ENCODE results near the gene GALNT5. TPM values are rescaled to one million over a fixed set of nuclear protein-coding genes. Genes with fewer than 3 reads are reported as not detected.
A peak's percentile ranks its signal among the peaks of the same experiment; 100 is the strongest.

Gene GALNT5
- total RNA-seq, 1 experiment from 2014 or later: 0.02 TPM

DNA sequence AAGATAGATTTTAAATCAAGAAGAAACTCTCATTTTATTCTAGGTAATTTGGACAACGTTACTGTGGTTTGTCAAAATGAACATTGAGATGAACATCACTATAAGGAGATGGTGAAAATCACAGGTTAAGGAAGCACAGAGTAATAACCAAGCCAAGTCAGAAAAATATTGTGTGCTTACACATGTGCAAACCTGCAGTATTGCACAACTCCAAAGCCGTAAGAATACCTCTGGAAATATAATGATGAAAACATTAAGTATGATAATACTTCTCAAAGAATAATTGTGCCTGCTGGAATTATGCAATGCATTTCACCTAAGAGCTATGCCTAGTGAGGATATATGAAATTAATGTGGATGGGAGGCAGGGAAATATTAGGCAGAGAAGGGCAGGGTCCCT is 21.1 kb upstream of the GALNT5 start:
- H3K4me1 ChIP-seq: 0 out of 2 replicates have a peak, but pooled peaks cover 3% of the 10 kb centered on the region
- H3K27ac ChIP-seq: no peak overlapping the region
- H3K27me3 ChIP-seq: no peaks in the 10 kb centered on the region
- no peak for DNase-seq
- H3K36me3 ChIP-seq: no peaks in the 10 kb centered on the region
- no peaks in the 10 kb centered on the region for H3K9me3 ChIP-seq (replicated peaks)
- H3K4me3 ChIP-seq: no peak overlapping the region

DNA sequence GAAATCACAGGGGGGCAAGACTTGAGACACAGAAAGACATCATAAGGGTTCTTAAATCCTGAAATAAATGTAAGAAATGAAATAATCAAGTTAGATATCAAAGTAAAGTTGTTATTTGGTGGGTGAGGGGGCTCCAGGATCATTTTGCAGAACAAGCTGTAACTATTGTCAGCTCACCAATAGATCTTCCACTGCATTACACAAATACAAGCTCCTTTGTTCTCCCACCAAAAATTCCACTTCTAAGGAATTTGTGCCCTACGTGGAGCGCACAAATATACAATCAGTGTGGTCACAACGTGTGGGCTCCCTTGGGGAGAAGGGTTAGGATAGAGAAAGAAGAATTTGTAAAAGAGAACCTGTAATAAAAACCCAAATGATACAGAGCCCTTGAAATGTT is 19.2 kb upstream of the GALNT5 start:
- H3K36me3 ChIP-seq: no peaks in the 10 kb centered on the region
- no peaks in the 10 kb centered on the region for H3K27me3 ChIP-seq
- no peak overlapping the region for H3K4me3 ChIP-seq
- no peak for DNase-seq
- 0 out of 2 replicates have a peak, but pooled peaks cover 3% of the 10 kb centered on the region for H3K4me1 ChIP-seq
- H3K27ac ChIP-seq: no peak overlapping the region
- H3K9me3 ChIP-seq (replicated peaks): no peaks in the 10 kb centered on the region

DNA sequence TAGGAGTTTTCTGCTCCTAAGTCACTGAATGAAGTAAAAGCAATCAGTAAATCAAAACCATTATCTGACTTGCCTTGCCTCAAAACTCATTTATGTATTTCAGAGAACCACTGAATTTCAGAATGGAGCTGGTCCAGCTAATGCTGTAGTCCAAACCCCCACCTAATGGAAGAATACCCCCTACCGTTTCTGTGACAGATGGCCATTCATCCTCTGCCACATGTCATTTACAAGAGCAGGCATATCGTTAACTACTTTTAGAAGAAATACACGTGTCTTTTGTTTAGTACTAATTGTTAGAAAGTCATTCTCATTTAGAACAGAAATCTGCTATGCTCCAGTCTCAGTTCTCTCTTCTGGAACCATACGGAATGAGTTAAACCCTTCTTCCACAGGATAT is 12.8 kb upstream of the GALNT5 start:
- no peaks in the 10 kb centered on the region; the same call in 1 of the 2 replicates for H3K4me1 ChIP-seq
- H3K9me3 ChIP-seq (replicated peaks): no peaks in the 10 kb centered on the region
- H3K27ac ChIP-seq: no peak overlapping the region
- no peak for DNase-seq
- H3K36me3 ChIP-seq: no peaks in the 10 kb centered on the region
- H3K27me3 ChIP-seq: no peaks in the 10 kb centered on the region
- H3K4me3 ChIP-seq: no peak overlapping the region

- no peak overlapping the region for H3K27ac ChIP-seq
- H3K36me3 ChIP-seq: no peaks in the 10 kb centered on the region
- no peak overlapping the region for H3K4me3 ChIP-seq
- H3K4me1 ChIP-seq: no peaks in the 10 kb centered on the region; the same call in 1 of the 2 replicates
- no peaks in the 10 kb centered on the region for H3K27me3 ChIP-seq
- DNase-seq: no peak
- H3K9me3 ChIP-seq (replicated peaks): no peaks in the 10 kb centered on the region
These were observed 12.2 kb upstream of the GALNT5 start for GRCh38 chr2:157245144-157245840.

GRCh38 chr2:157245846-157246764 is 11.4 kb upstream of the GALNT5 start:
- Histone ChIP-seq H3K4me1 (no peaks in the 10 kb centered on the region; the same call in 1 of the 2 replicates), H3K9me3 (replicated peaks) (no peaks in the 10 kb centered on the region), H3K27me3 (no peaks in the 10 kb centered on the region), H3K36me3 (no peaks in the 10 kb centered on the region), H3K27ac (no peak overlapping the region; the same call in 1 of the 2 replicates), H3K4me3 (no peak overlapping the region)
- DNase-seq: no peak

- no peak for DNase-seq
- Histone ChIP-seq H3K27ac (peak overlapping the region; percentile 19; the same call in 1 of the 2 replicates), H3K36me3 (no peaks in the 10 kb centered on the region), H3K4me1 (no peaks in the 10 kb centered on the region; the same call in 1 of the 2 replicates), H3K9me3 (replicated peaks) (no peaks in the 10 kb centered on the region), H3K4me3 (no peak overlapping the region), H3K27me3 (no peaks in the 10 kb centered on the region)
These were observed 10.6 kb upstream of the GALNT5 start for GRCh38 chr2:157246765-157247407.

DNA sequence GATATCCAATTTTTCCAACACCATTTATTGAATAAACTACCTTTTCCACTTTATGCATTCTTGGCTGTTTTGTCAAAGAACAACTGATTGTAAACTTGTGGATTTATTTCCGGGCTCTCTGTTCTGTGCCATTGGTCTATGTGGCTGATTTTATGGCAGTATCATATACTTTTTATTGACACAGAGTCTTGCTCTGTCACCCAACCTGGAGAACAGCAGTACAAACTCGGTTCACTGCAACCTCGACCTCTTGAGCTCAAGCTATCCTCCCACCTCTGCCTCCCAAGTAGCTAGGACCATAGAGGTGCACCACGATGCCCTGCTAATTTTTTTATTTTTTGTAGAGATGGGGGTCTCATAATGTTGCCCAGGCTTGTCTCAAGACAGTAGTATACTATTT is 6.7 kb upstream of the GALNT5 start:
- Histone ChIP-seq H3K27me3 (no peaks in the 10 kb centered on the region), H3K4me1 (no peaks in the 10 kb centered on the region; the same call in 1 of the 2 replicates), H3K36me3 (no peaks in the 10 kb centered on the region), H3K4me3 (no peak overlapping the region), H3K27ac (no peak overlapping the region), H3K9me3 (replicated peaks) (no peaks in the 10 kb centered on the region; the same call in 1 of the 2 replicates)
- no peak for DNase-seq

DNA sequence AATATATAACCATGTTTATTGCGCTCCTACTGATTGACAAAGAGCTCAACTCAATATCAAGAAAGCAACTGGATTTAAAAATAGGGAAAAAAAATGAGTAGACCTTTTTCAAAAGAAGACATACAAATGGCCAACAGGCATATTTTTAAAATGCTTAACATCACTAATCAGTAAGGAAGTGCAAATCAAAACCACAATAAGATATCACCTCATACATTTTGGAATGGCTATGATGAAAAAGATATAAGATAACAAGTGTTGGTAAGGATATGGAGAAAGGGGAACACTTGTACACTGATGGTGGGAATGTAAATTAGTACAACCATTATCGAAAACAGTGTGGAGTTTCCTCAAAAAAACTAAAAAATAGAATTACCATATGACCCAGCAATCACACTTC is 5.6 kb upstream of the GALNT5 start:
- Histone ChIP-seq H3K9me3 (replicated peaks) (no peaks in the 10 kb centered on the region; the same call in 1 of the 2 replicates), H3K4me1 (peaks cover under 1% of the 10 kb centered on the region; the same call in 1 of the 2 replicates), H3K27me3 (no peaks in the 10 kb centered on the region), H3K4me3 (no peak overlapping the region), H3K27ac (no peak overlapping the region), H3K36me3 (no peaks in the 10 kb centered on the region)
- DNase-seq: no peak

GRCh38 chr2:157252529-157252928 is 5.0 kb upstream of the GALNT5 start:
- Histone ChIP-seq H3K4me1 (0 out of 2 replicates have a peak, but pooled peaks cover 4% of the 10 kb centered on the region), H3K27ac (no peak overlapping the region)

DNA sequence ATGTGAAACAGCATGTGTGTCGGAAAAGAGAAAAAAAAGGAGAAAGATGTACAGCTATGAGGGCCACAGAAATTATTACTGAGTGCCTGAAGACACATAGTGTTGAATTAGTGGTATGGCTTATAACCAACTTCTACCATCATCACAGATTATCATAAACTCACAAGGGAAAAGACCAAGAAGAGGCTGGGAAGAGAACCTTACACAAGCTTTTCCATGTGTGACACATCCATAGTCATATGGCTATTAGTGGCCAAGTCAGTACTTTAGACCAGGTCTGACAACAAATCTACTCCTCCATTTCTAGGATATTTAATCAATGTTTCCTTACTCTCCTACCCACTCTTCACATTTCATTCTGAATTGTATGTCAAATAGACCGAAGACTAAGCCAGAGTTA is 3.5 kb upstream of the GALNT5 start:
- DNase-seq: no peak
- Histone ChIP-seq H3K36me3 (no peaks in the 10 kb centered on the region), H3K4me3 (no peak overlapping the region), H3K27me3 (no peaks in the 10 kb centered on the region), H3K4me1 (0 out of 2 replicates have a peak, but pooled peaks cover 4% of the 10 kb centered on the region), H3K9me3 (replicated peaks) (no peaks in the 10 kb centered on the region; the same call in 1 of the 2 replicates), H3K27ac (no peak overlapping the region)

More at GRCh38 chr2:157252529-157252928, 5.0 kb upstream of the GALNT5 start:
- H3K27me3 ChIP-seq: no peaks in the 10 kb centered on the region
- DNase-seq: no peak
- H3K36me3 ChIP-seq: no peaks in the 10 kb centered on the region
- H3K4me3 ChIP-seq: no peak overlapping the region
- no peaks in the 10 kb centered on the region; the same call in 1 of the 2 replicates for H3K9me3 ChIP-seq (replicated peaks)

GRCh38 chr2:157255746-157256145 is 1.8 kb upstream of the GALNT5 start:
- H3K27me3 ChIP-seq: no peaks in the 10 kb centered on the region
- no peak for DNase-seq
- no peak overlapping the region for H3K4me3 ChIP-seq
- no peaks in the 10 kb centered on the region; the same call in 1 of the 2 replicates for H3K9me3 ChIP-seq (replicated peaks)
- no peak overlapping the region for H3K27ac ChIP-seq
- 0 out of 2 replicates have a peak, but pooled peaks cover 4% of the 10 kb centered on the region for H3K4me1 ChIP-seq
- no peaks in the 10 kb centered on the region for H3K36me3 ChIP-seq

DNA sequence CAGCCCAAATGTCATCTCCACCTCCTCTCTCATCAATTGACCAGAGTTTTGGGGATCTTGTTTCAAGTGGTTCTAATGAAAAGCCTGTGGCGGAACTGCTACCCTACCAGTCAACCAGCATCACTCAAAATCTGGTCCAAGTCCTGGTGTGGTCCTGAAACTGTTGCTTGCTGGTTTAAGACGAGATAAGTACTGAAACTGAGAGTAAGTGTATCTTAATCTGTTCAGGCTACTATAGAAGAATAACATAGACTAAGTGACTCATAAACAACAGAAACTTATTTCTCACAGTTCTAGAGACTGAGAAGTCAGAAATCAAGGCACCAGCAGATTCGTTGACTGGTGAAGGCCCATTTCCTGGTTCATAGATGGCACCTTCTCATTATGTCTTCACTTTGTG is 879 bp upstream of the GALNT5 start:
- no peak overlapping the region for H3K27ac ChIP-seq
- no peaks in the 10 kb centered on the region for H3K36me3 ChIP-seq
- no peak for DNase-seq
- no peaks in the 10 kb centered on the region; the same call in 1 of the 2 replicates for H3K9me3 ChIP-seq (replicated peaks)
- H3K4me1 ChIP-seq: 0 out of 2 replicates have a peak, but pooled peaks cover 4% of the 10 kb centered on the region
- no peaks in the 10 kb centered on the region for H3K27me3 ChIP-seq
- no peak overlapping the region for H3K4me3 ChIP-seq

- H3K27ac ChIP-seq: no peak overlapping the region
- no peaks in the 10 kb centered on the region for H3K27me3 ChIP-seq
- H3K4me1 ChIP-seq: 0 out of 2 replicates have a peak, but pooled peaks cover 4% of the 10 kb centered on the region
- H3K4me3 ChIP-seq: no peak overlapping the region
- H3K9me3 ChIP-seq (replicated peaks): no peaks in the 10 kb centered on the region
- no peaks in the 10 kb centered on the region for H3K36me3 ChIP-seq
- DNase-seq: no peak
These were observed 1.2 kb downstream of the GALNT5 start for GRCh38 chr2:157258520-157259326.

DNA sequence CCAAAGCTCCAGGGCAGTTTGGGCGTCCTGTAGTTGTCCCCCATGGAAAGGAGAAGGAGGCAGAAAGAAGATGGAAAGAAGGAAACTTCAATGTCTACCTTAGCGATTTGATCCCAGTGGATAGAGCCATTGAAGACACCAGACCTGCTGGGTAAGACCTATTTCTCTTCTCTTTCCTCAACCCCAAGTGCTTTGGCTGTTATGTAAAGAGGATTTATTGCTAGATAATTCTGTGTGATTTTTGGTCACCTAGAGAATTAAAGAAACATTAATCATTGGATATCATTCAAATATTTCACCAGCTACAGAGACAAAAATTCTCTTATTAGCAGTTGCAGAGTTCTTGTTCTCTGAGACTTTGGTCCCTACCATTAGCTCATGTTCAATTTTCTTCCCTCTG is 1.9 kb downstream of the GALNT5 start:
- H3K27ac ChIP-seq: no peak overlapping the region

More for the DNA sequence above, 1.9 kb downstream of the GALNT5 start:
- H3K27me3 ChIP-seq: no peaks in the 10 kb centered on the region
- H3K4me1 ChIP-seq: 0 out of 2 replicates have a peak, but pooled peaks cover 4% of the 10 kb centered on the region
- H3K36me3 ChIP-seq: no peaks in the 10 kb centered on the region
- no peaks in the 10 kb centered on the region for H3K9me3 ChIP-seq (replicated peaks)
- no peak for DNase-seq
- no peak overlapping the region for H3K4me3 ChIP-seq
